Right ventricle myocardium inferior (tissue), 1 donor: ENCODE results near the gene PARD3B. TPM values are rescaled to one million over a fixed set of nuclear protein-coding genes. Genes with fewer than 3 reads are reported as not detected.

Experiments used
- ATAC-seq: fragments of 200-7000 bp; cut with Tn5 transposase; one replicate; pipeline ENCODE4 v1.9.1; 2020; ENCODE audit warnings: mild to moderate bottlenecking, moderate library complexity
- DNase-seq: peaks from one replicate; pipeline ENCODE4 v3.0.0; 2021; ENCODE audit errors: missing footprints
- intact Hi-C: fragments of 100-400 bp; cut with DNase I; formaldehyde crosslinking; loops from one replicate; pipeline ENCODE4 v1.11.0; 2022
- total RNA-seq: library from RNA; stranded (reverse); fragmentation: NEBNext Ultra II Directional; extraction: Animal tissue kit (Norgen Biotek cat#: 25700); gene quantifications from one replicate; pipeline ENCODE4 v1.2.1, GENCODE V29; 2021
- donor health status: DM: no; HTN: yes; CAD: no; lungs with severe emphysema.

The PARD3B gene
- total RNA-seq, 1 donor from 2014 or later, result 7.8 TPM

- ATAC-seq, result no peak
- intact Hi-C loops, result no loop called here
- no peak for DNase-seq
These were observed 533.9 kb downstream of the PARD3B start for GRCh38 chr2:205079173-205079572.

GRCh38 chr2:205086662-205087061 lies 541.4 kb downstream of the PARD3B start:
- intact Hi-C loops, result no loop called here
- no peak for DNase-seq
- ATAC-seq, result no peak

- intact Hi-C loops, result no loop called here
- DNase-seq (no peak), ATAC-seq (no peak)
These were observed 542.6 kb downstream of the PARD3B start for GRCh38 chr2:205087862-205088261.

- DNase-seq, result no peak
- ATAC-seq, result no peak
- intact Hi-C loops, result no loop called here
These were observed 544.7 kb downstream of the PARD3B start for GRCh38 chr2:205089958-205090357.

GRCh38 chr2:205091411-205091810 lies 546.1 kb downstream of the PARD3B start:
- intact Hi-C loops, result no loop called here
- no peak for DNase-seq

GRCh38 chr2:205094031-205094430 lies 548.8 kb downstream of the PARD3B start:
- ATAC-seq (no peak), DNase-seq (no peak)
- intact Hi-C loops, result no loop called here

More at GRCh38 chr2:205091411-205091810, 546.1 kb downstream of the PARD3B start:
- ATAC-seq, result no peak

- intact Hi-C loops, result no loop called here
- DNase-seq (no peak), ATAC-seq (no peak)
These were observed 558.4 kb downstream of the PARD3B start for GRCh38 chr2:205103699-205104098.

GRCh38 chr2:205107810-205108209 lies 562.5 kb downstream of the PARD3B start:
- ATAC-seq (no peak), DNase-seq (no peak)
- intact Hi-C loops, result no loop called here

GRCh38 chr2:205115511-205115910 lies 570.2 kb downstream of the PARD3B start:
- DNase-seq (no peak), ATAC-seq (no peak)
- intact Hi-C loops, result no loop called here

GRCh38 chr2:205117125-205117524 lies 571.9 kb downstream of the PARD3B start:
- DNase-seq (no peak), ATAC-seq (no peak)
- intact Hi-C loops, result no loop called here

GRCh38 chr2:205119136-205119535 lies 573.9 kb downstream of the PARD3B start:
- no peak for ATAC-seq
- intact Hi-C loops, result no loop called here

GRCh38 chr2:205128726-205129125 lies 583.5 kb downstream of the PARD3B start:
- intact Hi-C loops, result no loop called here
- ATAC-seq (no peak), DNase-seq (no peak)

More at GRCh38 chr2:205119136-205119535, 573.9 kb downstream of the PARD3B start:
- no peak for DNase-seq

- ATAC-seq (no peak), DNase-seq (no peak)
- intact Hi-C loops, result no loop called here
These were observed 584.3 kb downstream of the PARD3B start for GRCh38 chr2:205129531-205129930.

GRCh38 chr2:205130111-205130829 lies 585.0 kb downstream of the PARD3B start:
- intact Hi-C loops, result no loop called here
- ATAC-seq, result no peak
- no peak for DNase-seq

- intact Hi-C loops, result no loop called here
- no peak for ATAC-seq
- DNase-seq, result no peak
These were observed 588.3 kb downstream of the PARD3B start for GRCh38 chr2:205133544-205133943.

GRCh38 chr2:205138735-205139134 lies 593.5 kb downstream of the PARD3B start:
- intact Hi-C loops, result no loop called here

GRCh38 chr2:205139822-205140463 lies 594.7 kb downstream of the PARD3B start:
- DNase-seq (no peak), ATAC-seq (no peak)
- intact Hi-C loops, result no loop called here

More at GRCh38 chr2:205138735-205139134, 593.5 kb downstream of the PARD3B start:
- DNase-seq, result no peak
- ATAC-seq, result no peak

GRCh38 chr2:205141381-205141780 lies 596.1 kb downstream of the PARD3B start:
- DNase-seq (no peak), ATAC-seq (no peak)
- intact Hi-C loops, result no loop called here

- no peak for ATAC-seq
- no peak for DNase-seq
- intact Hi-C loops, result no loop called here
These were observed 600.6 kb downstream of the PARD3B start for GRCh38 chr2:205145888-205146287.

GRCh38 chr2:205148755-205149154 lies 603.5 kb downstream of the PARD3B start:
- ATAC-seq (no peak), DNase-seq (no peak)
- intact Hi-C loops, result no loop called here
